Stimulated activated CD8-positive, alpha-beta memory T cell treated with anti-CD3 and anti-CD28 coated beads, Interleukin-7, amount 100 ng/mL, for 1 hour (primary cell): ENCODE data around the gene TRAPPC3L.

Experiments used
- DNase-seq, 2 donors: peaks; one replicate each; pipeline ENCODE4 v3.0.0-alpha.2; 2020; ENCODE audit warnings: low read depth in 2 of 2

Gene TRAPPC3L

GRCh38 chr6:116557893-116558292 lies 12.4 kb upstream of the TRAPPC3L start:
- no peak for DNase-seq

GRCh38 chr6:116556814-116557415 lies 11.4 kb upstream of the TRAPPC3L start:
- DNase-seq: no peak

DNA sequence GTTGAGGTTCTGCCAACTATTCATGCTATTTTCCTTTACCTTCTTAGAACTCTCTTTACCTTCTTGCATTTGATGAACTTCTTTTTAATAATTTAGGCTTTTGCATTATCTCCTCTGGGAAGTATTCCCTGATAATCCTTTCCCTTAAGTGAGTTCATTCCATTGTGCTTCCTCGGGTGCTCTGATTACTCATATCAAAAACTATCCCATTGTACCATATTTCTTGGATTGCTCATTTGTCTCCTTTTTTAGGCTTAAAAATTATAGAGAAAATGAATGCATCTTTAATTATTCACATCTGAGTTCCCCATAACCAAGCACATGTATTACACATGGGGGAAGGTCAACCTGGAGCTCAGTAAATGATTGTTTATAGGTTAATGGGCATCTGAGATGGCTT lies 10.6 kb upstream of the TRAPPC3L start:
- no peak for DNase-seq

DNA sequence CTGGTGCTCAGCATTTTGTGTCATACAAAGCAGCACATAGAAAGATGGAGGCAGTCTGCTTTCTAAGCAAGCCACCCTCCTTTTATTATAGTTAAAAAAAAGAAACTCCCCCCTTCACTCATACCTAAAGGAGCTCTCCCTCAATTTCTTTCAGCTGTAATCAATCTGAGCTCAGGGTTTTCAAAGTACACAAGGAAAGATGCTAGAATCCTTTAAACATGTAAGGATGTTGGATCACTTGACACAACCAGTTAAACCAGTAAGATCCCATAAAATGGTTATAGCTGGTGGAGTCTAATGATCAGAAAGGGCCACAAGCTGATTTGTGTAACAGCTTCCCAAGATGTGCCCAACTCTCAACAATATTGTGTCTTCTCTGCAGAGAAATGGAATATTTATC lies 8.0 kb upstream of the TRAPPC3L start, which contains the start of gene CALHM4:
CALHM4 (plus strand) TSS at position 301 of the 400 bp plus-strand sequence; CDS start at position 344, 43 bp downstream.
- DNase-seq: no peak

- DNase-seq: no peak
These were observed 5.3 kb upstream of the TRAPPC3L start for GRCh38 chr6:116550796-116551195.

DNA sequence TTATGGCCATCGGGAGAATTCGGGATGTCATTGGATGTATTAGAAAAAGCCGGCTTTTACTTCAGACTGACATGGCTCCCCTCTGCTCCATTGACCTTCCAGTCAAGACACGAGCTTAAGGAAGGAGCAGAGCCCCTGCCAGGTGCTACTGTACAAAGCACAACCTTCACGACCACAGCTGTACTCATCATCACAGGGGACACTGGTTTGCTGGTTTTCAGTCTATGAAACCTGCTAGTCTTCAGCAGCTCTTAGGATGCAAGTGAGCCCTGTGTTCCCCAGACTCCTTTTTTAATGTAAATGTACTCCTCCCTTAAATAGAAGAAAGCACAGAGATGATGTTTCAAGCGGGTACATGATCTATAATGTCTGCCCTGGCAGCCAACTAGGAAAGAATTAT lies 1.9 kb upstream of the TRAPPC3L start:
- no peak for DNase-seq

- no peak for DNase-seq
These were observed 2.3 kb downstream of the TRAPPC3L start for GRCh38 chr6:116543149-116543548.

GRCh38 chr6:116542426-116542825 lies 3.1 kb downstream of the TRAPPC3L start:
- DNase-seq: no peak

DNA sequence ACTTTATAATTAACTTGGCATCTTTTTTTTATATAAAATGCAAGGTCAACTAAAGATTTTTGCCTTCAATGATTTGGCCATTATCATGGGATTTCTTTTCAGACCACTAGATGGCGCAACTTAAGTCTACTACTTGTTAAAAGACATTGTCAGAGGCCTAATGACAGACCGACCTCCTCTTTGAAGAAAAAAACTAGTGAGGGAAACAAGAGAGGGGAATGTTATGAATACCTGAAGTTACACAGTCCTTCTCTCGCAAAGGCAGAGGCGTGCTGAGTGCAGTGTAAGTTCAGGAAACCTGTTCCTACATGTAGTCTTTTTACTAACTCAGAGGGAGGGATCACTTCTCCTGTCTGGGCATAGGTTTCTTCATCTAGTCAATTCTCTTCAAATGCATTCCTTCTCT lies 9.3 kb downstream of the TRAPPC3L start:
- no peak for DNase-seq

DNA sequence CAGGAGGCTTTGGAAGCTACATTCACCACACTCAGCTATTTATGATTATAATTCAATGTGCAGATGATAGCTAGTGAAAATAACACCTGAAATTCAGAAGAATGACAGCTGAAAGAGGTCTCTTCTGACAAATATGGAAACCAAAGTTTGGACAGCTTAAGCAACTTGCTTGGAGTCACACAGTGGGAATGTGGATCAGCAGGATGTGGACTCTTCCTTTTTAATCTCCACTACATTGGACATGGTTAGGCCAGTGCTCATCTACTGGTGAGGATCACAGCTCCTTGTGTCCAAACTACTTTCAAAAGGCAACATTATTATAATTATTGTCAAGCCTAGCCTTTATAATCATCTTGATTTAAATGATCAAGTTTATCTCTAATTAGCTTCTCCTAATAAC lies 10.4 kb downstream of the TRAPPC3L start:
- DNase-seq: no peak

GRCh38 chr6:116533233-116533957 lies 12.1 kb downstream of the TRAPPC3L start:
- no peak for DNase-seq

GRCh38 chr6:116531675-116532570 lies 13.6 kb downstream of the TRAPPC3L start:
- DNase-seq: peak; percentile 3 to 20

- DNase-seq: no peak
These were observed 15.0 kb downstream of the TRAPPC3L start for GRCh38 chr6:116530436-116530835.

DNA sequence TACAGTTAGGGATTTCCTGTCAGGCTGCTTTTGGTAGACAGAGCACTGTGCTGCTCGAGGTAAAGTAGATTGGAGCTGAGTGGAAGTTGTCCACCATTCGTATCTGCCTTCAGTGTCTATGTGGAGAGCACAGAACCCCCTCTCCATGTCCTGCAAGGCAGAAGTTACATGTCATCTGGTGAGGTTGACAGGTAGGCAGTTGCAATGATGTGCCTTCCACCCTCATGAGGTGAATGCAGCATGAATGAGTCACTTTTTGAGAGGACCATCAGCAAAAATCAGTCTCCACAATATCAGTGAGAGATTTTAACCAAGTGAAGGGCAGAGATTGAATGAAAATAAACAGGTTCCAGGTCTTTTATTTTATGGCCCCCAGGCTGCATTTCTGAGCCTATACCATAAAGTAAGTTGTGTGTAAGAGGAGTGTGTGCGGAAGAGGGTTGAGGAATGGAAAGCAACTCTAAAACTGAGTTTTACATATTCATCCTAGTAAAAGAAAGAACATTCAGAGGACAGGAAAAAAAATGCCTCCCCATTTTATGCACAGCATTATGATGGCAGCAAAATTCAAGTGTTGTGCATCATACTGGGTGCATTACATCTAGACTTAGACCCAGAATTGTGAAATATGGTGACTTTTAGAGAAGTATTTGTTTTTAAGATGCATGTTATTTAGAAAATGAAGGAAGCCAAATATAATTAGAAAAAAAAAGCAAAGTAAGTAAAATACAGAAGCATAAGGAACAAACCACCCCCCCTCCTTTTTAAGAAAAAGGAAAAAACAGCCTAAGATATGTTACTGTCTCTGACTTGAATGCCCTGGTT lies 15.8 kb downstream of the TRAPPC3L start:
- no peak for DNase-seq

GRCh38 chr6:116528780-116529179 lies 16.7 kb downstream of the TRAPPC3L start:
- DNase-seq: no peak

- DNase-seq: no peak
These were observed 17.4 kb downstream of the TRAPPC3L start for GRCh38 chr6:116528133-116528532.

- no peak for DNase-seq
These were observed 21.2 kb downstream of the TRAPPC3L start for GRCh38 chr6:116524236-116524635.

GRCh38 chr6:116522896-116523295 lies 22.6 kb downstream of the TRAPPC3L start:
- no peak for DNase-seq

GRCh38 chr6:116518621-116519368 lies 26.7 kb downstream of the TRAPPC3L start:
- DNase-seq: no peak

GRCh38 chr6:116515141-116515540 lies 30.3 kb downstream of the TRAPPC3L start:
- DNase-seq: no peak

DNA sequence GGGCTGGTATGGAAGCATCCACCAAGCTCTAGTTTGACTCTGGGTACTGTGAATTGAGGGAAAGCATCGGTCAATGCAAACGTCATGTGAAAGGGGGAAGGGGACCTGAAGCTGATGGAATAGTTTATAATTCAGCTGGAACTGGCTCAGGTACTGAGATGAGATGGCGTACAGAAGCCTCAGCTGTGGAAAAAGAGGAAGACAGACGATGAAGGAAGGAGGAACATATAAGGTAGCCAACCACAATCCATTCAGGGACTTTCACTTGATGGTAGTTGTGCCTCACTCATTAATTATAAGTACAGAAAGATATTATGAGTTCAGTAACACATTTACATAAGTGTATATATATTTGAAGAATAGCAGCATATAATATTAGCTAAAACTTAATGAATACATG lies 31.4 kb downstream of the TRAPPC3L start:
- no peak for DNase-seq
